H1 (cell line): ENCODE data around the gene ERCC3. TPM values are rescaled to one million over a fixed set of nuclear protein-coding genes. Genes with fewer than 3 reads are reported as not detected.

Experiments used
- CTCF ChIA-PET: fragments of 300-600 bp; sonication (Branson Sonifier 250); formaldehyde crosslinking; loops from one replicate; lab custom pipeline; 2021; ENCODE audit not compliant: partially characterized antibody; lab: Charles Lee
- POLR2A ChIA-PET: fragments of 300-600 bp; sonication (Branson Sonifier 250); formaldehyde crosslinking; loops from one replicate; lab custom pipeline; 2021; ENCODE audit warnings: inconsistent platforms; ENCODE audit not compliant: partially characterized antibody; lab: Charles Lee
- DNase-seq, 2 experiments: peaks; one replicate each; pipeline versions ENCODE4 v3.0.0 to v3.0.0-alpha.2; 2010 to 2022; ENCODE audit warnings: low spot score in 2 of 2, low read depth in 1 of 2, mixed read lengths in 1 of 2
- FAIRE-seq: peaks from 2 replicates; lab custom pipeline; 2011; peaks lifted over from hg19 to GRCh38; lab: Jason Lieb, UNC
- H2AFZ ChIP-seq: 2 replicates; pipeline ENCODE4 v1.8.1; 2012; ENCODE audit warnings: low read length, inconsistent platforms
- H2AK5ac ChIP-seq: 2 replicates; pipeline ENCODE4 v1.6.1; 2013; ENCODE audit warnings: low read depth, low read length
- H2BK120ac ChIP-seq: replicated peaks from 2 replicates; pipeline ENCODE3; 2013; ENCODE audit warnings: low read depth, low read length, inconsistent platforms
- H2BK12ac ChIP-seq: 2 replicates; pipeline ENCODE4 v1.6.1; 2013; ENCODE audit warnings: low read depth, low read length
- H2BK15ac ChIP-seq: 2 replicates; pipeline ENCODE4 v1.6.1; 2013; ENCODE audit warnings: low read length
- H2BK20ac ChIP-seq: 2 replicates; pipeline ENCODE4 v1.6.1; 2013; ENCODE audit warnings: low read length
- H2BK5ac ChIP-seq: 2 replicates; pipeline ENCODE4 v1.6.1; 2013; ENCODE audit warnings: low read depth, low read length
- H3K14ac ChIP-seq: 2 replicates; pipeline ENCODE4 v1.6.1; 2013; ENCODE audit warnings: inconsistent platforms; ENCODE audit not compliant: insufficient read length
- H3K18ac ChIP-seq: 2 replicates; pipeline ENCODE4 v1.6.1; 2013; ENCODE audit warnings: low read length; ENCODE audit errors: extremely low read depth
- H3K23ac ChIP-seq: 2 replicates; pipeline ENCODE4 v1.6.1; 2013; ENCODE audit warnings: inconsistent platforms; ENCODE audit not compliant: insufficient read length
- H3K23me2 ChIP-seq: 2 replicates; pipeline ENCODE4 v1.6.1; 2013; ENCODE audit warnings: low read depth, low read length
- H3K27ac ChIP-seq: 2 replicates; pipeline ENCODE4 v1.6.1; 2011; ENCODE audit warnings: low read depth, low read length, inconsistent platforms
- H3K27me3 ChIP-seq, 4 experiments: replicated peaks in 1 of 4; 1 replicate in 1 of 4; 2 replicates in 3 of 4; pipeline versions ENCODE4 v1.6.1 to v1.8.1; 2011 to 2013; ENCODE audit warnings: low read length in 3 of 4, mild to moderate bottlenecking in 3 of 4, inconsistent platforms in 2 of 4, mixed read lengths in 2 of 4, moderate library complexity in 1 of 4; ENCODE audit not compliant: control insufficient read depth in 3 of 4, insufficient read depth in 3 of 4; ENCODE audit errors: extremely low read depth in 1 of 4
- H3K36me3 ChIP-seq, 4 experiments: 2 replicates each; pipeline versions ENCODE4 v1.6.1 to v1.8.1; 2011 to 2013; ENCODE audit warnings: mild to moderate bottlenecking in 4 of 4, low read length in 3 of 4, moderate library complexity in 2 of 4, control low read depth in 1 of 4, inconsistent platforms in 1 of 4; ENCODE audit not compliant: insufficient read depth in 4 of 4, control insufficient read depth in 2 of 4
- H3K4ac ChIP-seq: replicated peaks from 2 replicates; pipeline ENCODE3; 2013; ENCODE audit warnings: low read length, low read depth, mixed read lengths, inconsistent platforms; ENCODE audit not compliant: insufficient read length
- H3K4me1 ChIP-seq, 4 experiments: replicated peaks in 1 of 4; 1 replicate in 1 of 4; 2 replicates in 3 of 4; pipeline versions ENCODE4 v1.6.1 to v1.8.1; 2011 to 2013; ENCODE audit warnings: low read length in 3 of 4, inconsistent platforms in 2 of 4, mixed read lengths in 1 of 4; ENCODE audit not compliant: insufficient read depth in 4 of 4, control insufficient read depth in 3 of 4
- H3K4me2 ChIP-seq, 2 experiments: 2 replicates each; pipeline versions ENCODE4 v1.6.1 to v1.8.1; 2011 to 2013; ENCODE audit warnings: low read depth in 2 of 2, low read length in 2 of 2, control low read depth in 1 of 2, inconsistent platforms in 1 of 2, mild to moderate bottlenecking in 1 of 2; ENCODE audit not compliant: insufficient read depth in 1 of 2
- H3K4me3 ChIP-seq, 4 experiments: fragments of 200-600, 300-600 bp in 1 of 4; sonication (generic), shearing (Covaris generic), sonication (Bioruptor Twin) in 1 of 4; 2 replicates each; pipeline versions ENCODE4 v1.5.1 to v1.8.1; 2011 to 2016; ENCODE audit warnings: low read length in 4 of 4, low read depth in 3 of 4, control low read depth in 2 of 4, inconsistent platforms in 2 of 4, mild to moderate bottlenecking in 2 of 4, mixed read lengths in 1 of 4, moderate library complexity in 1 of 4; ENCODE audit not compliant: insufficient read depth in 2 of 4; ENCODE audit errors: extremely low read depth in 1 of 4
- H3K56ac ChIP-seq: replicated peaks from 2 replicates; pipeline ENCODE3; 2013; ENCODE audit warnings: low read depth, mild to moderate bottlenecking, mixed read lengths, low read length, inconsistent platforms; ENCODE audit not compliant: insufficient read length
- H3K79me1 ChIP-seq: 2 replicates; pipeline ENCODE4 v1.6.1; 2013; ENCODE audit warnings: low read depth, low read length, control low read depth
- H3K79me2 ChIP-seq, 2 experiments: 2 replicates each; pipeline versions ENCODE4 v1.6.1 to v1.8.1; 2012 to 2013; ENCODE audit warnings: low read length in 2 of 2, mild to moderate bottlenecking in 2 of 2, inconsistent platforms in 1 of 2; ENCODE audit not compliant: insufficient read depth in 2 of 2, control insufficient read depth in 1 of 2
- H3K9ac ChIP-seq, 4 experiments: replicated peaks in 1 of 4; 1 replicate in 1 of 4; 2 replicates in 3 of 4; pipeline versions ENCODE4 v1.6.1 to v1.8.1; 2011 to 2013; ENCODE audit warnings: low read depth in 3 of 4, low read length in 3 of 4, control low read depth in 2 of 4, mild to moderate bottlenecking in 2 of 4, moderate library complexity in 2 of 4, inconsistent platforms in 1 of 4; ENCODE audit errors: extremely low read depth in 1 of 4
- H3K9me3 ChIP-seq, 2 experiments: 2 replicates each; pipeline versions ENCODE4 v1.6.1 to v1.8.1; 2012 to 2013; ENCODE audit warnings: mild to moderate bottlenecking in 2 of 2, moderate library complexity in 2 of 2, control low read depth in 1 of 2, inconsistent platforms in 1 of 2, low read depth in 1 of 2, low read length in 1 of 2, mixed read lengths in 1 of 2; ENCODE audit not compliant: insufficient read depth in 2 of 2
- H4K20me1 ChIP-seq, 2 experiments: replicated peaks in 1 of 2; 2 replicates each; pipeline versions ENCODE3 to v1.8.1; 2011 to 2013; ENCODE audit warnings: inconsistent platforms in 2 of 2, low read length in 2 of 2, mild to moderate bottlenecking in 1 of 2; ENCODE audit not compliant: insufficient read depth in 2 of 2, control insufficient read depth in 1 of 2
- H4K5ac ChIP-seq: 2 replicates; pipeline ENCODE4 v1.6.1; 2013; ENCODE audit warnings: low read length, low read depth, mixed read lengths, inconsistent platforms; ENCODE audit not compliant: insufficient read length
- H4K8ac ChIP-seq: 2 replicates; pipeline ENCODE4 v1.8.0; 2013; ENCODE audit warnings: mild to moderate bottlenecking, moderate library complexity, low read length, inconsistent platforms; ENCODE audit not compliant: insufficient read depth; ENCODE audit errors: extremely low read depth
- H4K91ac ChIP-seq: replicated peaks from 2 replicates; pipeline ENCODE3; 2013; ENCODE audit warnings: low read length, mixed read lengths, inconsistent platforms; ENCODE audit not compliant: insufficient read length
- BRCA1 ChIP-seq: IDR thresholded peaks from 2 replicates; pipeline ENCODE4 v1.6.1; 2012; ENCODE audit warnings: low read depth, low read length, improper control_type of control experiment
- CHD1 ChIP-seq: IDR thresholded peaks from 2 replicates; pipeline ENCODE4 v1.6.1; 2012; ENCODE audit warnings: low read depth, low read length, improper control_type of control experiment
- CHD2 ChIP-seq: IDR thresholded peaks from 2 replicates; pipeline ENCODE4 v1.6.1; 2012; ENCODE audit warnings: low read length, improper control_type of control experiment
- CTBP2 ChIP-seq: IDR thresholded peaks from 2 replicates; pipeline ENCODE4 v1.7.0; 2011; ENCODE audit warnings: borderline replicate concordance, mild to moderate bottlenecking, moderate library complexity, mixed read lengths, low read length; ENCODE audit not compliant: insufficient read depth, insufficient read length
- E2F6 ChIP-seq: IDR thresholded peaks from 2 replicates; pipeline ENCODE4 v1.6.1; 2012; ENCODE audit warnings: inconsistent platforms
- HDAC6 ChIP-seq: IDR thresholded peaks from one replicate; pipeline ENCODE4 v1.7.1; 2012; ENCODE audit warnings: low read depth, mild to moderate bottlenecking, inconsistent platforms, low read length, moderate library complexity
- KDM4A ChIP-seq: IDR thresholded peaks from one replicate; pipeline ENCODE4 v1.7.1; 2012; ENCODE audit warnings: low read depth, mild to moderate bottlenecking, moderate library complexity, low read length, inconsistent platforms; ENCODE audit not compliant: severe bottlenecking
- MAFK ChIP-seq: IDR thresholded peaks from 2 replicates; pipeline ENCODE4 v1.6.1; 2012; ENCODE audit warnings: low read depth, mild to moderate bottlenecking, improper control_type of control experiment, low read length
- PHF8 ChIP-seq: fragments of 200-600 bp; sonication (generic); conservative IDR thresholded peaks from 2 replicates; pipeline ENCODE4 v1.7.1; 2012; ENCODE audit warnings: low read depth, mild to moderate bottlenecking, inconsistent platforms, low read length, moderate library complexity
- POU5F1 ChIP-seq: IDR thresholded peaks from 2 replicates; pipeline ENCODE4 v1.6.1; 2011; ENCODE audit warnings: low read depth, mild to moderate bottlenecking, low read length, moderate library complexity
- RBBP5 ChIP-seq: IDR thresholded peaks from 2 replicates; pipeline ENCODE4 v1.7.1; 2012; ENCODE audit warnings: low read depth, mild to moderate bottlenecking, inconsistent platforms, low read length, moderate library complexity, borderline replicate concordance
- SUZ12 ChIP-seq: fragments of 200-600 bp; sonication (generic); IDR thresholded peaks from 2 replicates; pipeline ENCODE4 v1.6.1; 2012; ENCODE audit warnings: mild to moderate bottlenecking, inconsistent platforms, low read length, moderate library complexity, mixed read lengths
- TAF1 ChIP-seq: IDR thresholded peaks from 2 replicates; pipeline ENCODE4 v1.6.1; 2011; ENCODE audit warnings: mild to moderate bottlenecking, low read depth, low read length
- TEAD4 ChIP-seq: IDR thresholded peaks from 2 replicates; pipeline ENCODE4 v1.6.1; 2012; ENCODE audit warnings: low read depth, low read length, inconsistent platforms, mixed read lengths
- WGBS, 2 experiments: shearing (Covaris generic) in 1 of 2; methylation state at CpG; one replicate each; pipeline versions ENCODE4 v1.1.6 to v1.1.7; 2013 to 2015; ENCODE audit warnings: low lambda C conversion rate in 2 of 2, mixed read lengths in 2 of 2, inconsistent platforms in 1 of 2, low coverage in 1 of 2, missing lambda C conversion rate in 1 of 2; ENCODE audit not compliant: insufficient replicate concordance in 2 of 2, insufficient coverage in 1 of 2, insufficient read length in 1 of 2; ENCODE audit errors: extremely low coverage in 1 of 2, missing lambda C conversion rate in 1 of 2; 5-methylcytosine and 5-hydroxymethylcytosine counted together
- polyA plus RNA-seq, 7 experiments: library from polyadenylated mRNA; depleted of rRNA in 3 of 7; stranded (reverse) in 5 of 7; unstranded in 2 of 7; fragments of >200 nt in 5 of 7; fragments of 200-250 nt in 2 of 7; gene quantifications; 1 replicate in 5 of 7; 2 replicates in 1 of 7; 4 replicates in 1 of 7; pipeline versions ENCODE4 v1.2.1 to v1.2.3, GENCODE V29; 2011 to 2013; ENCODE audit warnings: missing spikeins in 2 of 7, mixed read lengths in 2 of 7
- total RNA-seq: library from RNA; stranded (reverse); fragmentation: NEBNext Ultra II Directional; extraction: Animal tissue kit (Norgen Biotek cat#: 25700); gene quantifications from 2 replicates; pipeline ENCODE4 v1.2.1, GENCODE V29; 2021

Gene ERCC3
- total and polyA plus RNA-seq, 2 of the 8 experiments (the other 6 are each of a cell fraction or from before 2014, with no cell fraction given) = 41.8 to 48.9 TPM

DNA sequence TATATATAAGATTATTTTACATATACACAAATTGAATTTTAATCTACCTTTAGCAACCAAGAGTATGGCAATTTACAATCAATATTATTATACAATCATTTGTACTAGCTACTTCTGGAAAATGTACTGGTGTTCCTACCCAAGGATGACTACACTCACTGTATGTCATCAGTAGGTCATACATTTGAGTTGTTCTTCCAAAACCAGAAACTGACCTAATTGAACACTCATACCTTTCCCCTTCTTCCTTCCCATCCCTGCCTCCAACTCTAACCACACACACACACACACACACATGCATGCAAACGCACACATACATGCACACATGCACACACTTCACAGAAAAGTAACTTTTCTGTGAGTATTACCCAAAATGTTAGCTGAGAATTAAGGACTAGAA, 8.2 kb upstream of the ERCC3 start:
- no peak overlapping the region for H2BK12ac ChIP-seq
- H2AK5ac ChIP-seq = no peak overlapping the region
- H3K23ac ChIP-seq = no peak overlapping the region
- no peaks in the 10 kb centered on the region for H3K9me3 ChIP-seq
- no peak overlapping the region for H4K8ac ChIP-seq
- H4K91ac ChIP-seq = no peak overlapping the region
- H4K5ac ChIP-seq = no peak overlapping the region
- WGBS, 2 experiments = 83% methylated on average over 1 of the region's 1 CpG; no CpG with 5 or more reads in 1 of the 2 experiments
- H2BK15ac ChIP-seq = no peak overlapping the region
- H3K56ac ChIP-seq = no peak overlapping the region
- no peak overlapping the region for H3K4me3 ChIP-seq
- no peaks in the 10 kb centered on the region for H3K79me2 ChIP-seq
- H3K36me3 ChIP-seq = peaks cover 0 to 6% (median 3%) of the 10 kb centered on the region in 4 experiments; a peak in 3 of 8 replicates
- no peaks in the 10 kb centered on the region for H3K27me3 ChIP-seq
- H2AFZ ChIP-seq = no peak overlapping the region
- H3K18ac ChIP-seq = no peak overlapping the region
- no peak overlapping the region for H3K4me2 ChIP-seq
- H3K14ac ChIP-seq = no peak overlapping the region
- FAIRE-seq = no peak
- no peaks in the 10 kb centered on the region for H4K20me1 ChIP-seq
- POLR2A ChIA-PET = interaction anchor here (0.7 kb wide), 1 partner anchor 143 kb away, joined by 3 read pairs; no protein-coding TSS in a partner anchor
- H2BK20ac ChIP-seq = no peak overlapping the region
- no peak overlapping the region for H2BK5ac ChIP-seq
- no peak overlapping the region for H3K9ac ChIP-seq
- H3K4me1 ChIP-seq = no peaks in the 10 kb centered on the region
- CTCF ChIA-PET = interaction anchor here (0.9 to 1.4 kb wide), 3 partner anchors 22 to 177 kb away, joined by 3 to 5 read pairs (median 3); no protein-coding TSS in a partner anchor
- DNase-seq = no peak
- no peaks in the 10 kb centered on the region for H3K79me1 ChIP-seq
- no peak overlapping the region for H3K27ac ChIP-seq
- H2BK120ac ChIP-seq = no peak overlapping the region
- no peak overlapping the region for H3K4ac ChIP-seq
- no peaks in the 10 kb centered on the region for H3K23me2 ChIP-seq
- TF ChIP-seq PHF8 = no peak
- no peak for TF ChIP-seq BRCA1
- TF ChIP-seq HDAC6 = no peak
- TF ChIP-seq CHD1 = no peak
- no peak for TF ChIP-seq POU5F1
- TF ChIP-seq TAF1 = no peak
- no peak for TF ChIP-seq TEAD4
- TF ChIP-seq SUZ12 = no peak
- no peak for TF ChIP-seq E2F6
- no peak for TF ChIP-seq CHD2
- no peak for TF ChIP-seq CTBP2
- no peak for TF ChIP-seq KDM4A
- no peak for TF ChIP-seq RBBP5
- TF ChIP-seq MAFK = no peak
